HFF-Myc (cell line): ENCODE results near the gene EMP2.

ENCODE experiments used
- DNase-seq: peaks from one replicate; pipeline ENCODE4 v3.0.0-alpha.2; 2011; ENCODE audit warnings: low read depth; ENCODE audit errors: extremely low read depth
- H3K4me3 ChIP-seq: replicated peaks from 2 replicates; pipeline ENCODE4 v1.5.1; 2011; ENCODE audit warnings: low read depth, mild to moderate bottlenecking, control low read depth, low read length
- CTCF ChIP-seq: IDR thresholded peaks from 2 replicates; pipeline ENCODE4 v1.5.1; 2012; ENCODE audit warnings: mild to moderate bottlenecking, low read depth, low read length, control low read depth; ENCODE audit errors: missing control alignments

EMP2 gene

DNA sequence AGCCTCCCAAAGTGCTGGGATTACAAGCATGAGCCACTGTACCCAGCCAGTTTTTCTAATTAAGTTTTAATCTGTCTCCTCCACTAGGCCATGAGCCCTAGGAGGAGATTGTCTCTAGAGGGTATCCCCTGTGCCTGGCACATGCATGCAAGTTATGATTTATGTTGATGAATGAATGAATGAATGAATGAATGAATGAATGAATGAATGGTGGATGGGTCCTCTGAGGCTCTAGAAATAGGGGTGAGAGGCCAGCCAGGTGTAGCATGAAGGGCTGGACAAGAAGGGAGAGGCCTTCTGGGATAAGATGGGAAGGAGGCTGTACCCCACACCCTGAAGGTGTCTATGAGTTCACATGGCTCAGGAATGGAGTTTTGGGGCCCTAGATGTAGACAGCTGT, 48.8 kb downstream of the EMP2 start:
- no peak overlapping the region for H3K4me3 ChIP-seq
- no peak for DNase-seq
- no peak for TF ChIP-seq CTCF

DNA sequence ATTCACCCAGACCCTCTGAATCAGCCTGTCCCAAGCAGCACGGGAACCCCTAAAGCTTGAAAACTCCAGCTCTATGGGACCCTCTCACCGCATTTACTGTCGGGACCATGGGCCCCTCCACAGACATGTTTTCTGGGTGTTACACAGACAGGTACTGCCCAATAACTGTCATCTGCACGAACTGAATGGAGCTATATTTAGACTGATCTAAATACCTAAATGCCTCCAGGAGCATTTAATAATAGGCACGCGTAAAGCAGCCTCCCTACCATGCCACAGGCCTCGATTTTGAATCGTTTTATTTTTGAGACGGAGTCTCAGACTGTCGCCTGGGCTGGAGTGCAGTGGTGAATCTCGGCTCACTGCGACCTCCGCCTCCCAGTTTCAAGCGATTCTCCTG, 49.7 kb downstream of the EMP2 start:
- TF ChIP-seq CTCF, result no peak
- no peak overlapping the region for H3K4me3 ChIP-seq
- DNase-seq, result no peak

DNA sequence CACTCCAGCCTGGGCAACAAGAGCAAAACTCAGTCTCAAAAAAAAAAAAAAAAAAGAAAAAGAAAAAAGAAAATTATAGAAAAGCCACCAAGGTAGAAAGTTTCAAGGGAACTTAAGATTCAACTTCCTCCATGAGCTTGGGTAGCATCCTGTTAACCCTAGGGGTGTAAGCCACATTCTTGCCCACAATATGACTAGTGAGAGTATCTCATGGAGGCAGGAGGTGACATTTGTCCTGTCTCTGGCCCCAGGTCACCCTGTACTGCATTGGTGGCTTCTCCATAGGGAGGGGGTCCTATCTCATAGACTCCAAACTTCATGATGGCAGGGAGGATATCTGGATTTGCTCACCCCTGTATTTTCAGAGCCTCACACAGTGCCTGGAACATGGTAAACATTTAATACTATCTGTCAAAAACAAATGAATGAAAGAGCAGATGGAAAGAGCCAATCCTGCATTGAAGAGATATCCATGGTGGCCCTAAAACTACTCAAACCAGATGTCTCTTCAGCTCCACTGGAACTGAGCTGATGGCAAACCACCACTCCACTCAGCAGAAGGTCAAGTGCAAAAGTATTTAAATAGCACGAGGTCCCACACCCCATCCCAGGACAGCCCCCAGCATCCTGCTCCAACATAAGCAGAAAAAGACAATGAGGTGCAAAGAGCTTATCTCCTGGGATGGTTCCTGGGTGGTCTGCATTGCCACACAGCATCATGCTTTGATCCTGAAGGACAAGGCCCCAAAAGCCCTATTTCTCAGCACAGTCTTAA, 50.3 kb downstream of the EMP2 start:
- no peak overlapping the region for H3K4me3 ChIP-seq
- DNase-seq, result no peak
- TF ChIP-seq CTCF, result no peak

- H3K4me3 ChIP-seq, result no peak overlapping the region
- TF ChIP-seq CTCF, result no peak
- DNase-seq, result no peak
Measured at GRCh38 chr16:10528635-10529034, 51.8 kb downstream of the EMP2 start.

DNA sequence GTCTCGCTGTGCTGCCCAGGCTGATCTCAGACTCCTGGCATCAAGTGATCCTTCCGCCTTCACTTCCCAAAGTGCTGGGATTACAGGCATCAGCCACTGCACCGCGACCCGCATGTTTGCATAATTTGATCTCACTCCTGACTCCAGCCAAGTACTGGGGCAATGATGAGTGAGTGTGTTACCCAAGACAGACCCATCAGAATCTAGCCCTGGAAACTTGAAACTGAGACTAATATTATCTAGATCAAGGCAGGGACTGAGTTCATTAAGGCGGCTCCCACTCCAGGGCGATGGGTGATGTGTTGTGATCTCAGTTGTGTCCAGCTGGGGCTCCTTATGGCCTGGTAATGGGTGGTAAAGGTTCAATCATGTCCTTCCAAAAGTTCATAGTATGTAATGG, 53.4 kb downstream of the EMP2 start:
- TF ChIP-seq CTCF, result no peak
- H3K4me3 ChIP-seq, result no peak overlapping the region
- no peak for DNase-seq

DNA sequence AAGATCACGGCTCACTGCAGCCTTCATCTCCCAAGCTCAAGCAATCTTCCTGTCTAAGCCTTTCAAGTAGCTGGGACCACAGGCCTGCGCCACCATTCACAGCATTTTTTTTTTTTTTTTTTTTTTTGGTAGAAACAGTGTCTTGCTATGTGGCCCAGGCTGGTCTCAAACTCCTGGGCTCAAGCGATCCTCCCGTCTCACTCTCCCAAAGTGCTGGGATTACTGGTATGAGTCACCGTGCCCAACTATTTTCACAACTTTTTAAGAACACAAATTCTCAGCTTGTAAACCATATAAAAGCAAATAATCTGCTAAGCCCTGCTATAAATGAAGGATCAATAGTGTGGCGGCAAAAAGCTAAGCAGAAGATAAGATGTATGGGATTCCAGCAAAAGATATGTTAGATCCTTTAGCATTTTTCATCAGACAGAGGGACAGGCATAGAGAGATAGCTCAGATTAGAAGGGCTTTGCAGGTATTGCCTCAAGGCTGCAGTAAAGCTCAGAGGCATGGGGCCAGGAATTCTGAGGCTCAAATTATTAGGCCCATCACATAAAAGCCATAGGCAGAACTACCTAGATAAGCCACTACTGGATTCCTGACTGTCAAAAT, 55.1 kb downstream of the EMP2 start:
- no peak for TF ChIP-seq CTCF
- H3K4me3 ChIP-seq, result no peak overlapping the region
- DNase-seq, result no peak
